Astrocyte (in vitro differentiated cells and primary cell): ENCODE measurements around the gene SUGCT. TPM values are rescaled to one million over a fixed set of nuclear protein-coding genes. Genes with fewer than 3 reads are reported as not detected.

Experiments
- DNase-seq: peaks from one replicate; pipeline ENCODE4 v3.0.0-alpha.2; 2010; ENCODE audit warnings: low read depth
- FAIRE-seq: peaks from 2 replicates; lab custom pipeline; 2011; peaks lifted over from hg19 to GRCh38; lab: Jason Lieb, UNC
- H2AFZ ChIP-seq: 2 replicates; pipeline ENCODE4 v1.6.0; 2012; ENCODE audit warnings: low read depth, low read length, inconsistent platforms
- H3K27ac ChIP-seq: 2 replicates; pipeline ENCODE4 v1.5.1; 2011; ENCODE audit warnings: low read depth, low read length, inconsistent platforms
- H3K27me3 ChIP-seq: 2 replicates; pipeline ENCODE4 v1.6.0; 2011; ENCODE audit warnings: low read length, inconsistent platforms; ENCODE audit not compliant: insufficient read depth
- H3K36me3 ChIP-seq: 2 replicates; pipeline ENCODE4 v1.5.1; 2011; ENCODE audit warnings: low read length, inconsistent platforms; ENCODE audit not compliant: insufficient read depth
- H3K4me1 ChIP-seq: 2 replicates; pipeline ENCODE4 v1.5.1; 2011; ENCODE audit warnings: low read length, inconsistent platforms; ENCODE audit not compliant: insufficient read depth
- H3K4me2 ChIP-seq: 2 replicates; pipeline ENCODE4 v1.6.0; 2012; ENCODE audit warnings: low read length, inconsistent platforms
- H3K4me3 ChIP-seq: 2 replicates; pipeline ENCODE4 v1.5.1; 2011; ENCODE audit warnings: low read depth, mild to moderate bottlenecking, low read length, inconsistent platforms; ENCODE audit not compliant: insufficient read depth
- H3K79me2 ChIP-seq: 2 replicates; pipeline ENCODE4 v1.6.0; 2012; ENCODE audit warnings: mild to moderate bottlenecking, low read length, inconsistent platforms; ENCODE audit not compliant: insufficient read depth
- H3K9ac ChIP-seq: 2 replicates; pipeline ENCODE4 v1.6.0; 2012; ENCODE audit warnings: mild to moderate bottlenecking, low read length, inconsistent platforms
- H3K9me3 ChIP-seq: 2 replicates; pipeline ENCODE4 v1.5.1; 2012; ENCODE audit warnings: low read depth, mild to moderate bottlenecking, low read length, inconsistent platforms; ENCODE audit not compliant: insufficient read depth
- H4K20me1 ChIP-seq: 2 replicates; pipeline ENCODE4 v1.6.0; 2012; ENCODE audit warnings: low read length, inconsistent platforms; ENCODE audit not compliant: insufficient read depth
- H3K27ac Mint-ChIP-seq: one replicate; pipeline ENCODE4 v1.8.0; 2021; ENCODE audit warnings: mild to moderate bottlenecking, mixed read lengths; ENCODE audit not compliant: unreplicated experiment
- H3K27me3 Mint-ChIP-seq: one replicate; pipeline ENCODE4 v1.8.0; 2021; ENCODE audit warnings: low read depth, mixed read lengths; ENCODE audit not compliant: unreplicated experiment
- H3K36me3 Mint-ChIP-seq: one replicate; pipeline ENCODE4 v1.8.0; 2021; ENCODE audit warnings: low read depth, mixed read lengths; ENCODE audit not compliant: unreplicated experiment
- H3K4me1 Mint-ChIP-seq: one replicate; pipeline ENCODE4 v1.8.0; 2021; ENCODE audit warnings: low read depth, mixed read lengths; ENCODE audit not compliant: unreplicated experiment
- H3K4me3 Mint-ChIP-seq: one replicate; pipeline ENCODE4 v1.8.0; 2021; ENCODE audit warnings: mild to moderate bottlenecking, moderate library complexity, mixed read lengths; ENCODE audit not compliant: unreplicated experiment
- H3K9me3 Mint-ChIP-seq: one replicate; pipeline ENCODE4 v1.8.0; 2021; ENCODE audit warnings: mild to moderate bottlenecking, mixed read lengths; ENCODE audit not compliant: unreplicated experiment
- EZH2 ChIP-seq: IDR thresholded peaks from 2 replicates; pipeline ENCODE4 v1.6.1; 2012; ENCODE audit warnings: mild to moderate bottlenecking, low read length, inconsistent platforms; ENCODE audit not compliant: insufficient read depth
- total RNA-seq: library from RNA; stranded (reverse); gene quantifications from 2 replicates; pipeline ENCODE4 v1.2.1, GENCODE V29; 2021
- TF ChIP-seq, protein P1 (sequence below): IDR thresholded peaks from 2 replicates; pipeline ENCODE4 v1.5.1; 2011; ENCODE audit warnings: low read depth, mild to moderate bottlenecking, inconsistent platforms, low read length, moderate library complexity; ENCODE audit not compliant: insufficient read depth

The SUGCT gene
- total RNA-seq, 1 donor from 2014 or later: 15.5 TPM

DNA sequence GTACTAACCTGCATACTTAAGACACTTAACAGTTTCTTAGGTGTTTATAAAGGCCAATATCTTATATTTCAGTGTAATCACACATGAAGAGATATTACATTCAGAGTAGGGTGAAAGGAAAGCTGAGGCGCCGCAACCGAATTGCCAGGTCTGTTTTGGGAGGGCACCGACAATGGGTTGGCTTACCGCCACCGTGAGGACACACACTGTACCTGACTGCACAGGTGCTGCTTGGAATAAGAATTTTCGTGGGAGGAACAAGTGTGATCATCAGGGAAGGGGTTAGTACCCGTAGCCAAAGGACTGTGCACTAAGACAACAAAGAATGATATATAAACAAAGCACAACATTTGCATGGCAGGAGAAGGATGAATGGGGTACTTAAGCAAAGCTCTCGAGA lies 591.8 kb downstream of the SUGCT start:
- H3K4me2 ChIP-seq: no peak overlapping the region
- H3K36me3 ChIP-seq: no peaks in the 10 kb centered on the region
- no peak for TF ChIP-seq EZH2
- TF ChIP-seq, protein P1, sequence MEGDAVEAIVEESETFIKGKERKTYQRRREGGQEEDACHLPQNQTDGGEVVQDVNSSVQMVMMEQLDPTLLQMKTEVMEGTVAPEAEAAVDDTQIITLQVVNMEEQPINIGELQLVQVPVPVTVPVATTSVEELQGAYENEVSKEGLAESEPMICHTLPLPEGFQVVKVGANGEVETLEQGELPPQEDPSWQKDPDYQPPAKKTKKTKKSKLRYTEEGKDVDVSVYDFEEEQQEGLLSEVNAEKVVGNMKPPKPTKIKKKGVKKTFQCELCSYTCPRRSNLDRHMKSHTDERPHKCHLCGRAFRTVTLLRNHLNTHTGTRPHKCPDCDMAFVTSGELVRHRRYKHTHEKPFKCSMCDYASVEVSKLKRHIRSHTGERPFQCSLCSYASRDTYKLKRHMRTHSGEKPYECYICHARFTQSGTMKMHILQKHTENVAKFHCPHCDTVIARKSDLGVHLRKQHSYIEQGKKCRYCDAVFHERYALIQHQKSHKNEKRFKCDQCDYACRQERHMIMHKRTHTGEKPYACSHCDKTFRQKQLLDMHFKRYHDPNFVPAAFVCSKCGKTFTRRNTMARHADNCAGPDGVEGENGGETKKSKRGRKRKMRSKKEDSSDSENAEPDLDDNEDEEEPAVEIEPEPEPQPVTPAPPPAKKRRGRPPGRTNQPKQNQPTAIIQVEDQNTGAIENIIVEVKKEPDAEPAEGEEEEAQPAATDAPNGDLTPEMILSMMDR: no peak
- DNase-seq (no peak), FAIRE-seq (no peak)
- H3K27me3 ChIP-seq: no peaks in the 10 kb centered on the region
- H3K27ac ChIP-seq: no peak overlapping the region
- H3K4me3 Mint-ChIP-seq: no peak overlapping the region
- H3K9me3 Mint-ChIP-seq: no peaks in the 10 kb centered on the region
- no peaks in the 10 kb centered on the region for H3K27me3 Mint-ChIP-seq
- H3K9ac ChIP-seq: no peak overlapping the region
- no peaks in the 10 kb centered on the region for H4K20me1 ChIP-seq
- no peaks in the 10 kb centered on the region for H3K4me1 ChIP-seq
- H3K27ac Mint-ChIP-seq: no peak overlapping the region
- no peaks in the 10 kb centered on the region for H3K9me3 ChIP-seq
- H3K4me3 ChIP-seq: no peak overlapping the region
- H3K79me2 ChIP-seq: no peaks in the 10 kb centered on the region
- no peaks in the 10 kb centered on the region for H3K36me3 Mint-ChIP-seq
- H3K4me1 Mint-ChIP-seq: peaks cover 2% of the 10 kb centered on the region
- H2AFZ ChIP-seq: no peak overlapping the region

DNA sequence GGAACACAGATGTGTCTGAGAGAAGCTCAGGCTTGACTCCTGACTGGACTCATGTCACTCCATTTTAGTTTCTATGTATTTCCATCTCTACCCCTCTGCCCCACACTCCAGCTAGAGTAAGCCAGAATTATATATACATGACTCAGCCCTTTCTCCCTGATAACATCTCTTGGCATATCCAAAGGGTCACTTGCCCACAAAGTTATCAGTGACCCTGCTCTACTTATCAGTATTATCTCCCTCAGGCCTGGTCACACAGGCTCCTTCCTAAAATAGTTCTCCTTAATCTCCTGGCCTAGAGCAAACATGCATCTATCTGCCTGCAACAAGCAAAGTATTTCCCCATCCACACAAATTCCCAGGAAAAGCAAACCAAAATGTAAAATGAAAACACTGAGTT lies 598.3 kb downstream of the SUGCT start:
- no peaks in the 10 kb centered on the region for H3K27me3 Mint-ChIP-seq

DNA sequence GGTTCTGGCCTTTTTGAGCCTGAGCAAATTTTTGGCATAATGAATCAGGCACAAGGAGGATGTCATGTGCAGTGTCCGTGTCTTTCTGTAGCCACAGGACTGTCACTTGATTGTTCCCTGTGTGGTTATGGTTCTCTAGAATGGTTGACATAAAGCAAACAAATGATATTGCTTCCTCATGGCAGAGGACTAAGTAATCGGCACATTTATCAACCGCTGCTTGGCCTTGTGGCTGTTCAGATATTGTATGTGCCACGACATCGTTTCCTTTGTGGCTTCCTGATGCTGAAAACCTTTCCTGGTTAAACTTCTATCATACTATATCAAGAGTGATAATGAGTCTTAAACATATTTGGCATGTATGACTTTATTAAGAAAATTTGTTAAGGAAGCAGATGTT lies 598.8 kb downstream of the SUGCT start:
- H3K27ac Mint-ChIP-seq: peak overlapping the region; percentile 10
- TF ChIP-seq, protein P1: no peak
- Histone ChIP-seq H3K27me3 (no peaks in the 10 kb centered on the region), H3K9me3 (no peaks in the 10 kb centered on the region), H2AFZ (no peak overlapping the region), H3K79me2 (no peaks in the 10 kb centered on the region), H3K9ac (no peak overlapping the region), H3K27ac (no peak overlapping the region), H3K4me2 (no peak overlapping the region), H4K20me1 (no peaks in the 10 kb centered on the region), H3K4me1 (no peaks in the 10 kb centered on the region), H3K36me3 (no peaks in the 10 kb centered on the region), H3K4me3 (no peak overlapping the region)
- H3K36me3 Mint-ChIP-seq: no peaks in the 10 kb centered on the region
- DNase-seq (no peak), FAIRE-seq (no peak)
- no peak overlapping the region for H3K4me3 Mint-ChIP-seq
- H3K9me3 Mint-ChIP-seq: no peaks in the 10 kb centered on the region
- H3K27me3 Mint-ChIP-seq: no peaks in the 10 kb centered on the region
- H3K4me1 Mint-ChIP-seq: peaks cover 15% of the 10 kb centered on the region

More for the DNA sequence above, 598.3 kb downstream of the SUGCT start:
- DNase-seq: no peak
- no peak overlapping the region for H2AFZ ChIP-seq
- H3K9ac ChIP-seq: no peak overlapping the region
- no peak for TF ChIP-seq EZH2
- TF ChIP-seq, protein P1: no peak
- no peaks in the 10 kb centered on the region for H3K36me3 Mint-ChIP-seq
- no peak for FAIRE-seq
- H3K4me2 ChIP-seq: no peak overlapping the region
- no peaks in the 10 kb centered on the region for H3K79me2 ChIP-seq
- H3K27ac Mint-ChIP-seq: no peak overlapping the region
- no peaks in the 10 kb centered on the region for H3K36me3 ChIP-seq
- H4K20me1 ChIP-seq: no peaks in the 10 kb centered on the region
- H3K27me3 ChIP-seq: no peaks in the 10 kb centered on the region
- H3K27ac ChIP-seq: no peak overlapping the region
- H3K4me3 Mint-ChIP-seq: no peak overlapping the region
- H3K4me1 Mint-ChIP-seq: peaks cover 15% of the 10 kb centered on the region
- no peaks in the 10 kb centered on the region for H3K9me3 ChIP-seq
- H3K4me3 ChIP-seq: no peak overlapping the region
- no peaks in the 10 kb centered on the region for H3K9me3 Mint-ChIP-seq
- H3K4me1 ChIP-seq: no peaks in the 10 kb centered on the region
